Kidney epithelial cell (primary cell): ENCODE data around the gene UGGT1. TPM values are rescaled to one million over a fixed set of nuclear protein-coding genes. Genes with fewer than 3 reads are reported as not detected.

Experiments used
- DNase-seq: peaks from one replicate; pipeline ENCODE4 v3.0.0-alpha.2; 2010; ENCODE audit warnings: low read depth
- H3K27me3 ChIP-seq: 2 replicates; pipeline ENCODE4 v1.6.0; 2011; ENCODE audit warnings: low read length; ENCODE audit not compliant: control insufficient read depth, insufficient read depth
- H3K36me3 ChIP-seq: 2 replicates; pipeline ENCODE4 v1.5.1; 2011; ENCODE audit warnings: low read length; ENCODE audit not compliant: control insufficient read depth, insufficient read depth
- H3K4me3 ChIP-seq: 2 replicates; pipeline ENCODE4 v1.5.1; 2011; ENCODE audit warnings: low read depth, mild to moderate bottlenecking, control low read depth, low read length
- CTCF ChIP-seq: IDR thresholded peaks from 2 replicates; pipeline ENCODE4 v1.5.1; 2011; ENCODE audit warnings: mild to moderate bottlenecking, moderate library complexity, low read length, control low read depth, inconsistent platforms; ENCODE audit not compliant: insufficient read depth, poor library complexity, severe bottlenecking
- total RNA-seq: library from RNA; depleted of rRNA; stranded (reverse); fragments of >200 nt; gene quantifications from 2 replicates; pipeline ENCODE4 v1.2.3, GENCODE V29; 2015

UGGT1 gene
- total RNA-seq, 1 donor from 2014 or later, result 67.8 TPM

- peaks cover 1% of the 10 kb centered on the region for H3K36me3 ChIP-seq
Observed at GRCh38 chr2:128187032-128187654, 96.1 kb downstream of the UGGT1 start.

DNA sequence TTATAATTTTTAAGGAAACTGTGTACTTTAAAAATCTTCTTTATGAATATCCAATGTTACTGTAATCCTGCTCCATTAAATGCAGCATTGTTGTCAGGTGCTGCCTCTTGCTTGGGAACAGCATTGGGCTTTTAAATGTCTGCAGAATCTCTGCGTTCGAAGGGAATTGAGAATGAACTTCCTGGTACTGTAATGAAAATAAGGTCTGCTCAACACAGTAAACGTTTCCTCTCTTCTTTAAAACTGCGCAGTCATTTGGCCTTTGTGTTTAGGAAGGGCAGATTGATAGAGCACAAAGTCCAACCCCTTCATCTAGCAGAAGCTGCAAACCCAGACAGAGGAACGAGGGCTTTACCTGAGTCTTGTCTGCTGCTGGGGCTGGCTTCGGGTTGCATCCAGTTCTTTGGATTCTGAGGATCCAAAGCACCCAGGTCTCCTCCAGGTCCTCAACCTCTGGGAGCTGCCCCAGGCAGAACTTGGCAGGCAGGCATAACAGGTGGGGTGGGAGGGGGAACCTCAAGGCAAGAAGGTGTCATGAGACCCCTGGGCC is 104.5 kb downstream of the UGGT1 start:
- TF ChIP-seq CTCF, result no peak
- DNase-seq, result no peak
- no peak overlapping the region for H3K4me3 ChIP-seq
- no peaks in the 10 kb centered on the region for H3K27me3 ChIP-seq
- H3K36me3 ChIP-seq, result peaks cover 1% of the 10 kb centered on the region

More at GRCh38 chr2:128187032-128187654, 96.1 kb downstream of the UGGT1 start:
- Histone ChIP-seq H3K27me3 (no peaks in the 10 kb centered on the region), H3K4me3 (no peak overlapping the region)
- no peak for DNase-seq
- no peak for TF ChIP-seq CTCF

DNA sequence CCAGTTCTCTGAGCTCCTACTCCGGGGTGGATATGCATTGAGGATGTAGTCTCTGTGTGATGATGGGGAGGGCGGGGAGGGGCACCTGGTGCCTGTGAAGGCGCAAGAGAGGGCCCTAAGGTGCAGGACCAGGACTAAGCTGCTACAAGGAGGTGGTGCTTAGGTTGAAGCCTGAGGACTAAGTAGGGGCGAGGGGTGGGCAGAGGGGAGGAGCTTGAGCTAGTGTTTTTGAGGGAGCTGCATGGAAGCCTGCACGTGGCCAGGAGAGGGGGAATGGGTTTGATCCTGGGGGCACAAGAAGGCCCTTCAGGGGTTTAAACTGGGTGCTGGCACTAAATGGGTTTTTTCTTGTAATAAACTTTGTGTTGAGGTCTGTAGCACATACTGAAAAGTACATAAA is 105.0 kb downstream of the UGGT1 start:
- H3K27me3 ChIP-seq, result no peaks in the 10 kb centered on the region
- no peaks in the 10 kb centered on the region for H3K36me3 ChIP-seq
- no peak overlapping the region for H3K4me3 ChIP-seq
- no peak for TF ChIP-seq CTCF
- no peak for DNase-seq

DNA sequence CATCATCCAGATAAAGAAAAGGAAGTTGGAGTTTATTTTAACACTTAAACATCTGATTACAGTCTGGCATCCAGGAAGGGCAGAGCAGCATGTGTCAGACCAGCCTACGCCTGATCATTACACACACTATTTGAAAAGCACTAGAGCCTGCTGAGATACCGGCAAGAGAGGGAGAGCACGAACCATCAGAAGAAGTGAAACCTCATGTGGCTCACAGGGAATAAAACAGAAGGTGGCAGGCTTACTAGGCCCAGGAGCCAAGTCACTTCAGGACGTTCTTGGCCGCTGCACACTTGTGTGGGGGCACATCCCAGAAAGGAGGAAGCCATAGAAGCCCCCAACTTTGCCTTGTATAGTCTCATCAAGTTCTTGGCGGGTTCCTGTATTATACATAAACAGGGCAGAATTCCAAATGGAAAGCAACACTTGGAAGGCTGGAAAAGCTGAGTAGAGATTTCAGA is 105.5 kb downstream of the UGGT1 start:
- no peak for TF ChIP-seq CTCF
- Histone ChIP-seq H3K36me3 (no peaks in the 10 kb centered on the region), H3K27me3 (no peaks in the 10 kb centered on the region), H3K4me3 (no peak overlapping the region)
- no peak for DNase-seq

DNA sequence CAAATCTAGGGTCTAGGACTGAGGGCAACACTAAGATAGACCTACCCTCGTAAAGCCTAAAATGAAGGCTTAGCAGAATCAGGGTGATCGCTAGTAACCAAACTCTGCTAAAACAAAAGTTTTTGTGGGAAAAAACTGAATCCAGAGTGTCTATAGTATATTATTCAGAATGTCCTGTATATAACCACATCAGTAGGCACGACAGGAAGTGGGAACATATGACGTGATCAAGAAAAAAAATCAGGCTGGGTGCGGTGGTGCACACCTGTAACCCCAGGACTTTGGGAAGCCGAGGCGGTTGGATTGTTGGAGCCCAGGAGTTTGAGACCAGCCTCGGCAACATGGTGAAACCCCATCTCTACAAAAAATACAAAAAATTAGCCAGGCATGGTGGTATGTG is 106.1 kb downstream of the UGGT1 start:
- no peaks in the 10 kb centered on the region for H3K27me3 ChIP-seq
- H3K36me3 ChIP-seq, result no peaks in the 10 kb centered on the region
- no peak overlapping the region for H3K4me3 ChIP-seq
- no peak for DNase-seq
- no peak for TF ChIP-seq CTCF

DNA sequence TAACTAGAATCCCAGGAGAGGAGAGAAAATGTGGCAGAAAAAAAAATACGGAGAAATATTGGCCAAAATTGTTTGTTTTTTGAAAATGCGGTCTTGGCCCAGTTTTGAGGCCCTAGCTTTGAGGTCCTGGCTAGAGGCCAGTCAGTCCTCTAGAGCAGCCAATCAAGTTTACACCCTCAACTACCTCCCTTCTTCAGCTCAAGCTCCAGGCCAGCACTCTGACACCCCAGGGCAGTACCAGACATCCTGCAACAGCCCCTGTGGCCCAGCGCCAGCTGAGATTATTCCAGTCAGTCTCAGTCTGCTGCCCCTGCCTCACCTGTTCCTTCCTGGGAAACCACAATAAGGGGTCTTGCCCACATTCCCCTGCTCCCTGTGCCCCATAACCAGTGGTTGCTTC is 107.7 kb downstream of the UGGT1 start:
- no peak overlapping the region for H3K4me3 ChIP-seq
- TF ChIP-seq CTCF, result no peak
- H3K36me3 ChIP-seq, result no peaks in the 10 kb centered on the region
- DNase-seq, result no peak
- no peaks in the 10 kb centered on the region for H3K27me3 ChIP-seq
